ENCODE results near the gene SYNGAP1. TPM values are rescaled to one million over a fixed set of nuclear protein-coding genes. Genes with fewer than 3 reads are reported as not detected.

Gene SYNGAP1
- total and polyA plus RNA-seq, 9 of the 15 experiments (the other 6 are each of a cell fraction or from before 2014, with no cell fraction given), result 0.01 to 22.8 (median 3.2) TPM

DNA sequence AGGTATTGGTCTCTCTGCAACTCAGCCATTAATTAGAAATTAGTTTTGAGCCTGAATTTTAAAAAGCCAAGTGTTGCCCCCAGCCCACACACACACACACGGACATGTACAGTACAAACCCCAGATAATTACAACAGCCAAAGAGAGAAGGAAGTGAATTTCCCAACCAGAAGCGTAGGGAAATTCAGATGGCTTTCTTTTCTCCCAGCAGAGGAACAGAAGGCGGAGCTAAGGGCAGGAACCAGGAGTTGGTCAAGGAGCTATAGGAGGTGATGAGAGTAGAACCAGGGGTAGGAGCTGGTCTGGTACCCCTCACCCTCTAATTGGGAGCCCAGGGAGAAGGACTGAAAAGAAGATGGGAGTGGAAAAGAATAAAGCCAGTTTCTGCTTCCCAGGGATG, 30.6 kb downstream of the SYNGAP1 start (continued):
- TF ChIP-seq, protein P1, sequence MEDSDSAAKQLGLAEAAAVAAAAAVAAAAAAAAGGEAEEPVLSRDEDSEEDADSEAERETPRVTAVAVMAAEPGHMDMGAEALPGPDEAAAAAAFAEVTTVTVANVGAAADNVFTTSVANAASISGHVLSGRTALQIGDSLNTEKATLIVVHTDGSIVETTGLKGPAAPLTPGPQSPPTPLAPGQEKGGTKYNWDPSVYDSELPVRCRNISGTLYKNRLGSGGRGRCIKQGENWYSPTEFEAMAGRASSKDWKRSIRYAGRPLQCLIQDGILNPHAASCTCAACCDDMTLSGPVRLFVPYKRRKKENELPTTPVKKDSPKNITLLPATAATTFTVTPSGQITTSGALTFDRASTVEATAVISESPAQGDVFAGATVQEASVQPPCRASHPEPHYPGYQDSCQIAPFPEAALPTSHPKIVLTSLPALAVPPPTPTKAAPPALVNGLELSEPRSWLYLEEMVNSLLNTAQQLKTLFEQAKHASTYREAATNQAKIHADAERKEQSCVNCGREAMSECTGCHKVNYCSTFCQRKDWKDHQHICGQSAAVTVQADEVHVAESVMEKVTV (CRISPR knock-in tag; IDR thresholded peaks at IDR 0.05), result no peak
- TF ChIP-seq KDM2B (CRISPR knock-in tag; IDR thresholded peaks at IDR 0.05) (no peak), MYC (IDR thresholded peaks at IDR 0.05; ENCODE audit: low read depth, low read length) (no peak), MYC (CRISPR knock-in tag; IDR thresholded peaks at IDR 0.05; ENCODE audit: borderline replicate concordance, low read depth) (no peak), ZNF354B (CRISPR knock-in tag; IDR thresholded peaks at IDR 0.05) (no peak)

DNA sequence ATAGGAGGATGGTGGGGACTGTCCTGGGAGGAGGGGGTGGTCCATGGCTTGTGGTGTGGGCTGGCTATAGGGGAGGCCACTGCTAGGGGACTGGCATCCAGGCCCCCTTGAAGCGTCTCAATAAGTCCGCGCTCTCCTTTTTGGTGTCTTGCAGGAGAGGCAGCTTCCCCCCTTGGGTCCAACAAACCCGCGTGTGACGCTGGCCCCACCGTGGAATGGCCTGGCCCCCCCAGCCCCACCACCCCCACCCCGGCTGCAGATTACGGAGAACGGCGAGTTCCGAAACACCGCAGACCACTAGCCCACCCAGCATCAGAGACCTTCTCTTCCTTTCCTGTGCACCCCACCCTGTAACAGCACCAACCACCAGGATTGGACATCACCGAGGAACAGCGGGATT, 31.7 kb downstream of the SYNGAP1 start:
- H3K27me3 ChIP-seq (ENCODE audit: control insufficient read depth in 2 of 2, insufficient read depth in 2 of 2, low read length in 2 of 2), result no peaks in the 10 kb centered on the region
- in situ Hi-C loops (cut with MboI) (no loop called here), intact Hi-C loops (cut with micrococcal nuclease) (no loop called here)
- no peak overlapping the region for H2AFZ ChIP-seq (ENCODE audit: low read depth, low read length)
- H3K9me1 ChIP-seq (ENCODE audit: control insufficient read depth, insufficient read depth, low read length), result no peaks in the 10 kb centered on the region
- TF ChIP-seq ZNF408 (CRISPR knock-in tag; IDR thresholded peaks at IDR 0.05; ENCODE audit: low read depth), result no peak
- TF ChIP-seq CHD4 (IDR thresholded peaks at IDR 0.05; ENCODE audit: insufficient read depth, insufficient replicate concordance, low read depth, low read length, poor library complexity, severe bottlenecking), result no peak
- TF ChIP-seq ZNF175 (CRISPR knock-in tag; IDR thresholded peaks at IDR 0.05; ENCODE audit: low read depth), result no peak
- no peak for TF ChIP-seq MEF2A (IDR thresholded peaks at IDR 0.05; ENCODE audit: control insufficient read depth, low read depth, low read length)
- TF ChIP-seq, protein P2, sequence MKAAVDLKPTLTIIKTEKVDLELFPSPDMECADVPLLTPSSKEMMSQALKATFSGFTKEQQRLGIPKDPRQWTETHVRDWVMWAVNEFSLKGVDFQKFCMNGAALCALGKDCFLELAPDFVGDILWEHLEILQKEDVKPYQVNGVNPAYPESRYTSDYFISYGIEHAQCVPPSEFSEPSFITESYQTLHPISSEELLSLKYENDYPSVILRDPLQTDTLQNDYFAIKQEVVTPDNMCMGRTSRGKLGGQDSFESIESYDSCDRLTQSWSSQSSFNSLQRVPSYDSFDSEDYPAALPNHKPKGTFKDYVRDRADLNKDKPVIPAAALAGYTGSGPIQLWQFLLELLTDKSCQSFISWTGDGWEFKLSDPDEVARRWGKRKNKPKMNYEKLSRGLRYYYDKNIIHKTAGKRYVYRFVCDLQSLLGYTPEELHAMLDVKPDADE (conservative IDR thresholded peaks at IDR 0.05; ENCODE audit: control insufficient read depth, low read depth, low read length), result no peak
- TF ChIP-seq IFI16 (CRISPR knock-in tag; IDR thresholded peaks at IDR 0.05), result no peak
- no peak for TF ChIP-seq ZBED1 (IDR thresholded peaks at IDR 0.05)
- TF ChIP-seq, protein P3, sequence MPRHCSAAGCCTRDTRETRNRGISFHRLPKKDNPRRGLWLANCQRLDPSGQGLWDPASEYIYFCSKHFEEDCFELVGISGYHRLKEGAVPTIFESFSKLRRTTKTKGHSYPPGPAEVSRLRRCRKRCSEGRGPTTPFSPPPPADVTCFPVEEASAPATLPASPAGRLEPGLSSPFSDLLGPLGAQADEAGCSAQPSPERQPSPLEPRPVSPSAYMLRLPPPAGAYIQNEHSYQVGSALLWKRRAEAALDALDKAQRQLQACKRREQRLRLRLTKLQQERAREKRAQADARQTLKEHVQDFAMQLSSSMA (CRISPR knock-in tag; IDR thresholded peaks at IDR 0.05), result no peak
- TF ChIP-seq ZNF184 (CRISPR knock-in tag; IDR thresholded peaks at IDR 0.05), result no peak
- BruUV-seq (replicated peaks), result no TSS peak
- DNase-seq (ENCODE audit: extremely low read depth in 1 of 4, low spot score in 3 of 4) (no peak), ATAC-seq (no peak), FAIRE-seq (no peak)
- peaks cover 6 to 20% of the 10 kb centered on the region in 2 experiments; a peak in 4 of 5 replicates for H3K4me1 ChIP-seq (replicated peaks in 1 of 2; ENCODE audit: control insufficient read depth in 2 of 2, insufficient read depth in 2 of 2, low read length in 2 of 2)
- peaks cover 53% of the 10 kb centered on the region; the same call in 2 of the 3 replicates for H3K36me3 ChIP-seq (ENCODE audit: control insufficient read depth, insufficient read depth, low read length)
- H3K27ac ChIP-seq (ENCODE audit: extremely low read depth, low read depth, low read length), result no peak overlapping the region
- ChIA-PET CTCF (ENCODE audit: low intra/inter-chr PET ratio) (no interaction called here), POLR2A (interaction anchor here (4.0 kb wide), 1 partner anchor 11 kb away, joined by 30 read pairs; no protein-coding TSS in a partner anchor)
- no peaks in the 10 kb centered on the region for H3K9me3 ChIP-seq (replicated peaks; ENCODE audit: control insufficient read depth, insufficient read depth, low read depth, low read length)
- H3K4me3 ChIP-seq, result no peak overlapping the region
- H4K20me1 ChIP-seq (replicated peaks; ENCODE audit: control insufficient read depth, insufficient read depth, low read length), result no peaks in the 10 kb centered on the region
- 94% methylated on average over 5 of the region's 15 CpGs for WGBS (ENCODE audit: insufficient coverage, low coverage, missing lambda C conversion rate)
- H3K79me2 ChIP-seq (ENCODE audit: control insufficient read depth, insufficient read depth, low read length), result peaks cover 35% of the 10 kb centered on the region
- no peak overlapping the region for H3K4me2 ChIP-seq (ENCODE audit: insufficient read depth, low read length)
- peak overlapping the region in 1 of 2 experiments; percentile 38; a peak in 1 of 4 replicates for H3K9ac ChIP-seq (ENCODE audit: insufficient read depth in 1 of 2, low read depth in 2 of 2, low read length in 2 of 2)
